ENCODE data around the gene PLEKHM1.

DNA sequence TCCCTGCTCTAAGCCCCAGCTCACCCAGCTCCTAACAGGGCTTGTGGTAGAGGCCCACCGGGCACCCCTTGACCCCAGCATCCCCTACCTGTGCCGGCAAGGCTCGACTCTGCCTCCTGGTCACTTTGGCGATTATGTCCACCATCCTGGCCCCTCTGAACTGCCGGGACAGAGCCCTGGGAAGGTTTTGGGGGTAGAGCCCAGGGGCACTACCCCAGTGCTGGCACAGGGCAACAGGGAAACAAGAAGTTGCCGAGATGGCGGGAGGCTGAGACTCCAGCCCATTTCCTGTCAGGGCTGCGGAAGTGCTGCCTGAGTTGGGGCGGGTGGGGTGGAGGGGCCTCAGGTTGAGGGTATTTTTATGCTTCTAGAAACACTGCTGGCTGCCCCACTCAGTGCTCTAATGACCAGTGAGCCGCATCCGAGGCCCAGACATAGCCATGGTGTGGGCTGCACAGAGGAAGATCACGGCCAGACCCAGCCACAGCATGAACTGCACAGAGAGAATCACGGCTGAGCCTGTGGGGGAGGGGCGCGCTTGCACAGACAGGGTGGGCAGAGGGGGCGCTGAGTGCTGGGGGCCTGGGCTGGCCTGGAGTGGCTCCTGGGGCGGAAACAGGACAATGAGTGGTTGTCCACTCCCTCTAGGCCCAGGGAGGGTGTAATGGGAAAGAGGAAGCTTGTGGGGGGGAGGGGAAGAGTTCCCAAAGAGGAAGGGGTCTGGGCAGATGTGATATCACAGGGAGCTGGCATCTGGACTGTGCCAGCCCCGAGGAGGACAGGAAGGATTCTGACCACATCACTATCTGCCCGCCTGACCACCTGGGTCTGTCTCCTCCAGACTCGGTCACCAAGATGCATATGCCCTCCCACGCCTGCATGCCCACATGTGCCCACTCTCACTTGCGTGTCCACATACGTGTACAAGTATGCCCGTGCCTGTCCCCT is 80.1 kb downstream of the PLEKHM1 start:
- TF ChIP-seq POLR2A (IDR thresholded peaks at IDR 0.05; ENCODE audit: low read depth, low read length) (peak; percentile 71), POLR2AphosphoS5 (IDR thresholded peaks at IDR 0.05; ENCODE audit: low read depth, low read length) (peak; percentile 53; the same call in 1 of the 2 replicates), PAX5 (IDR thresholded peaks at IDR 0.05; ENCODE audit: insufficient read depth, low read length, severe bottlenecking) (no peak)

All from GM12891 (cell line).